ENCODE data around the gene FCSK.
A peak's percentile ranks its signal among the peaks of the same experiment; 100 is the strongest.

FCSK gene

DNA sequence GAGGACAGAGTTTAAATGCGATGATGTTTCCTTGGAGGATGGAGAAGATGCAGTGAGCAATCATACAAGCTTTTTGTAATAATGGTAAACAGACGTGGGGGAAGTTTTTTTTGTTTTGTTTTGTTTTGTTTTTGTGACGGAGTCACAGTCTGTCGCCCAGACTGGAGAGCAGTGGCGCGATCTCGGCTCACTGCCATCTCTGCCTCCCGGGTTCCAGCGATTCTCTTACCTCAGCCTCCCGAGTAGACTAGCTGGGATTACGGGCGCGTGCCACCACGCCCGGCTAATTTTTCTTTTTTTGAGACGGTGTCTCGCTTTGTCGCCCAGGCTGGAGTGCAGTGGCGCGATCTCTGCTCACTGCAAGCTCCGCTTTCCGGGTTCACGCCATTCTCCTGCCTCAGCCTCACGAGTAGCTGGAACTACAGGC is 70.0 kb downstream of the FCSK start:
- DNase-seq (ENCODE audit: low read depth), result peak; percentile 21

- DNase-seq (ENCODE audit: low read depth), result no peak
These were observed 72.0 kb downstream of the FCSK start for GRCh38 chr16:70526403-70526802.

GRCh38 chr16:70527315-70527996 is 73.1 kb downstream of the FCSK start:
- no peak for DNase-seq (ENCODE audit: low read depth)

DNA sequence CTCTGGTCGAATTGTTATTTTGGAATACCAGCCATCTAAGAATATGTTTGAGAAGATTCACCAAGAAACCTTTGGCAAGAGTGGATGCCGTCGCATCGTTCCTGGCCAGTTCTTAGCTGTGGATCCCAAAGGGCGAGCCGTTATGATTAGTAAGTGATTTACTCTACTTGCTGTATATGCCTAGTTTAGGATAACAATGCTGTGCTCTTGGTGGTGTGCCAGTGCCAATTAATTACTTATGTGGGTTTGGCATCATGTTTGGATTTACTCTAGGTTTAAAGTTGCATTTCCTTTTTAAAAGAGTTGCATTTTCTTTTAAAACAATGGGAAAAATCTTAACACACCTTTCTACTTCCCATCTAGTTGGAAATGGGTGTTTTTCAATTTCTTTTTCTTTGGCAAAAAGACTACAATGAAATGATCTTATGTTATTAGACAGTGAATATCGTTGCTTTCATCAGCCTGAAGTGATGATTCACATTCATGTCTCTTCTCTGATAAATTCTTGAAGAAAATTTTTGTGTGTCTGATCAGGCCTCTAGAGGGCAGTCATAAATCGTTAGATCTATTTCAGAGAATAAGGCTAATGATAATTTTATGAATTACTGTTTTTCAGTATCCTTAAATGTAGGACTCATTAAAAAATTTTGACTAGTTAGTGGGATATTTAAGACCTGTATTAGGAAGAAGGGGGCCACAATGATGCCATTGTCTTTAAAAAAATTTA is 74.8 kb downstream of the FCSK start:
- no peak for DNase-seq (ENCODE audit: low read depth)

Data from T follicular helper cell (primary cell).